GM19455 (cell line): ENCODE data around the gene NFATC2.

Source experiments
- ATAC-seq: cut with Tn5 transposase; IDR thresholded peaks from one replicate; pipeline ENCODE4 v1.9.1; 2021; ENCODE audit not compliant: unreplicated experiment

Gene NFATC2

DNA sequence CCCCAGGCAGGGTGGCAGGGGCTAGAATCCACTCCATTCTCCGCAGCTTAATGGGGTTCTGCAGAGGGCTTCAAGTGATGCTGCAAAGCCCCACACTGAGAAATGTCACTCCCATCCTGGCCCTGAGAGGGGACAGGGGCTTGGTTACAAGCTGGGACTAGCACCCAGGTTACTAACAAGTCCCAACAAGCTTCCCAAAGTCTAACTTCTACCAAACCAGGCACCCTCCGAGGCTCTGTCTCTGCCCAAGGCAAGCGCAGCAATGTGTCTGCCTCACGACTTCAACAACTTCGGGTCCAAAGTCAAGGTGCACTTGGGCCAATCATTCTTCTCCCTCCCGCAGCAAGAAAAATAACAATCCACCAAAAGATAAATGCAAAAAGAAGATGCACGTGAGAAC lies 45.6 kb downstream of the NFATC2 start:
- ATAC-seq: no peak

DNA sequence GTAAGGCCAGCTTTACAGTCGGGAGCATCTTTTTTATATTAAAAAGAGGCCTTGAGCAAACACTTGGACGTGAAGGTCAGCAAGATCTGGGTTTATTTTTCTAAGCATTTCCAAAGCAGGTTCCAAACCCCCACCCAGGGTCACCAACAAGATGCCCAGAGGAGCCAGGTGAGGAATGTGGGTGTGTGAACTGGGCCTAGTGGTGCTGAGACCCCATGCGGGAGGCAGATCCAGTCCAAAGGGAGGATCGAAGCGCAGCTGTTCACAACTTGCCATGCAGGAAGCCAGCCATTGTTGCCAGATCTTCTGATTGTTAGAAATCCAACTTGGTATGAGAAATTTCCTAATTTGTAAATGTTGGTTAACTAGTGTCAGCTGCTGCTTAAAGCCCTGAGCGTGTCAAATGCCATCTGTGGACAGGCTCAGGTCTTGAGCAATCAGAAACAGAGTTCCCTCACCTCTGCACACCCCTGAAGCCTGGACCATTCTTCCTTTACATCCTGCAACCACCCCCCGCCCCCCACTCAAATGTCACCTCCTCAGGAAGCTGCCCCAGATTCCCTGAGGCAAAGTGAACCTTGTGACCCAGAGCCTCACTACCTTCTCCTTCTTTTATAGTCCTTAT lies 46.5 kb downstream of the NFATC2 start:
- ATAC-seq: no peak

DNA sequence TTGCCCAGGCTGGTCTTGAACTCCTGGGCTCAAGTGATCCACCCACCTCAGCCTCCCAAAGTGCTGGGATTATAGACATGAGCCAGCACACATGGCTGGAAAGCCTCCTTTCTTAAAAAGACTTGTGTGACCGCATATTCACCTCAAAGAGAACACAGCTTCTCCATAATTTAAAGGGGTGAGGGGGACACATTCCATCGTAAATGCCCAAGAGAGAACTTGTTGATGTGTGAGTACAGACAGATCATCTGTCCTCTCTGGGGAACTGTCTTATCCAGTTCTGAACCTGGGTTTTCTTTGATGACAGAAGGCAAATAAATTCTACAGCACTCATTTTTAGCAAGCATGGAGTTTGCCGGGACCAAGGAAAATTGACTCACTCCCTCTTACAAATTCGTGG lies 47.2 kb downstream of the NFATC2 start:
- ATAC-seq: no peak

DNA sequence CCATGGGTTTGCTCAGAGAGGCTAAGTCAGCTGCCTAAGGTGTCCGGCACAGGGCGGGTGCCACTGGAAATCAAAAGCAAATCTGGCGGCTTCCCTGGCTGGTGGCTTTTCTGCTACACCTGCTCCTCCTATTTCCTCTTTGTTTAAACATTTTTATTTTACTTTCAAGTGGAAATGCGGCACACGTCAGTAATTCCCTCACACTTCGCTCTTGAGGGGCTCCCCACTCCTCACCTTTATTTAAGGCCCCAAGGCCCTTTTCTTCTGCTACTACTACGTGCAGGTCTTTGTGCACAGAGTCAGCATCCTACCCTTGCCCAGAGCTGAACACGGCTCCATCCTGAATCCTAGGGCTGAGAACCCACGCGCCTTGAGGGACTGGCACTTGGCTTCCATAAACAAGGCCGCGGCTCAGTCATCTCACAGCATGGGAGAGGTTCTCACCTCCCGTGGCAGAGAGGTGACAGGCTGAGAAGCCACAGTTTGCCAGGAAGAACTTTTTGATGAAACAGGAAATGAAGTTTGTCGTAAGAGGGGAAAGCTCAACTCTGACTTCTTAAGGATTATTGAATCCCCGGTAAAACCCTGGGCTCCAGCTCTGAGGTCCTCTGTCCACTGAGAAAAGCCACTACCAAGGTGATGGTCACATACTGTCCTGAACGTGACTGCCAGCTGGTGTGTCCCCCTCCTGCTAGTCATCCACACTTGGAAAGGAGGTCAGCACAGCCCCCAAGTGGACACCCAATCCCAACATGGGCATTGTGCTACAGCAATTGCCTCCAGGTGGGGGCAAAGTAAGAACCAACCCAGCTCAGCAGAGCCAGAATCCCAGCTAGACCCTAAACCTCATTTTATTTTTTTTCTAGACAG lies 48.0 kb downstream of the NFATC2 start:
- ATAC-seq: no peak

DNA sequence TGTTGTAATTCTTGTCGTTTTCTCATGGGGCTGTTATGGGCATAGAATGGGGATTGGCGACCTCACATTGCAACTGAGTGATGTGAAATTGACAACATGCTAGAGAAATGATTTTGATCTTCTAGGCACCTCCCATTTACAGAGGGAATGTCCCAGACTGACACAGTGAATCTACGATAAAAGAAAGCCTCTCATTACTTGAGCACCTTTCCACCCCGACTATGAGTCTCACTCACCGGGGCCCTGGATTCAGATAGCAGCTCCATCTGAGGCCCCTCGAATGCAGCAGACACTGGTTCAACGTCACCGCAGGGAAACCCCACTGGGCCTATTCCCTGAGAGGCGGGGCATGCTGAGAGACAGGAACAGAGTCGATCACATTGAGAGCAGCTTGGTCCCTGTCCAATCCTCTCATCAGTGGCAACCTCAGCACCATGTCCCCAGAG lies 49.1 kb downstream of the NFATC2 start:
- no peak for ATAC-seq

DNA sequence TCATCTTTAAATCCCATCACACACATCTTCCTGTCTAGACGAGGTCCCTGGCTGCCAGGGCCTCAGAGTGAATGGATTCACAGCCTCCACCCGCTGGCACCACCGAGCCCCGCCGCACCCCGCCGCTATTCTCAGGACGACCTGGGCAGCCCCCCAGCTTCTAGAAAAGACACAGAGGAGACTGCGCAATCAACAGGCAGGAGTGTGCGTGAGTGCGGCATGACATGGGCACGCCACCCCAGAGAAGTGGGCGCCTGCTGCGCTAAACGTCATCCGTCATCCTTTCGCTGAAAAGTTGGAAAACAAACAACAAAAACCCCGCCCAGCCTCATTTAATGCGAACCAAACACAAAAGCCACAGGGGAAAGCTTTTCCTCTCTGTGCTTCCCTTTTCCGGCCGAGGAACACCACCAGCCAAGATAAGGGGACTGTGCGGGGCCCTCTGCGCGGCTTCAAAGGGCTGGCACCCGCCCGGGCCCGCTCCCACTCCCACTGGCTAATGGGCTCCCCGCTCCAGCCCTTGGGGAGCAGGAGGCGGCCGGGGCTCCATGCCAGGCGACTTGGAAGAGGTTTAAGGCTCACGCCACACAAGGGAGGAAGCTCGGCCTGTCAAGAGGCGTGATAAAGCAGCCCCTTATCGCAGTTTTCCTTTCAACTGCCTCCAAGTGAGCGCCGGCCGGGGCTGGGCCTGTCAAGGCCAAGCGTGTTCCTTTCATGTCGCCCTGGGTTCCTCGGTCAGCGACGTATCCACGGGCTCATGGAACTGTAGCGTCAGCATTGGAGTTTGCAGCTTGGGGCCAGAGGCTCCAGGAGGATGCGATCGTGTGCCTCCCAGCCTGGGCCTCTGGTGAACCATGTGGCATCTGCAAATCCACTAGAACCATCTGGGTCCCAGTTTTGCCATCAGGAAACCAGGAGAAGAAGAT lies 50.1 kb downstream of the NFATC2 start:
- ATAC-seq: no peak

DNA sequence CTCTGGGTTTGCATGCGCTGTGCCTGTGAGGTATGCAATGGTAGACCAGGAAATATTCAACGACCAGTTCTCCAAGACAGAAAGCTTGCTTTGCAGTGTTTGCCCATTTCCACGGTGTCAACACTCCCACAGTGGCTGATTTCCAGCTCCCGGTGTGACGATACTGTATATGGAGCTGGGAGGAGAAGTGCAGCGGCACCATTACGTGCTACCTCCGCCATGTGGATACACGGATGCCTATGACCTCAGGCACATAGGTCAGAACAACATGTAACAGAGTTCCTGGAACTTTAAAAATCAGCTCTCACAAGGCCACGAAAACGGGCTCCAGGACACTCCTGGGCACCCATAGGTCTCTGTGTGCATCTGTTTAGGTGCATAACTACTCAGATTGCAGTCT lies 51.1 kb downstream of the NFATC2 start:
- ATAC-seq: no peak

DNA sequence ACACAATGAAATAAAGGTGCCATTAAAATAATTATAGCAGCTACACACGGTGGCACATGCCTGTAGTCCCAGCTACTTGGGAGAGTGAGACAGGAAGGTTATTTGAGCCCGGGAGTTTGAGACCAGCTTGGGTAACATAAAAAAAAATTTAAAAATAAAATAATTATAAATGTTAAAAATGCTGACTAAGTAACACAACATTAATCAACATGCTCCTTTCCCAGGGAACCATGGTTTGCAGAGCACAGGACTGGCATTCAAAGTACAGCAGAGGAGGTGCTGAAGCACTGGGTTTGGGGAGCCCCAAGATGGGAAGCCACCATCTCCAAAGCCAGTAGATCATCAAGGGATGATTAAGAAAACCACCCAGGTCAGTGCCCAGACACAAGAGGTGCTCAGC lies 51.9 kb downstream of the NFATC2 start:
- no peak for ATAC-seq

DNA sequence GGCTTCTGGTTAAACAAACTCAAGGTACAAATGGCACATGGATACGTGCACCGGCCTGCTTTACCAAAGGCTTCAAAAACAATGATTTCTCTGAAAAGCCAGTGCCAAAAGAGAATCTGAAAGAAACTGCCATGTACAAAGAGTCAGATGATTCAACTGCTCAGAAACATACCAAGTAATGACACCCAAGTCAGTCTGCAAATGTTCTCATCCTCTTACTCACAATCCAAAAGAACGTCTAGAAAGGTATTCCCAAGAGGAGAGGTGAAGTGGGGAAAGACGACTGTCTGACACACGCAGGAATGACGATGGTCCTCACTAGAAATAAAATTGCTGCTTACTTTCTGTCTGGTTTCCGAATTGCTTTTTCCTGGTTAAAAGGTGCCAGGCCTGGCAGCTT lies 52.9 kb downstream of the NFATC2 start:
- no peak for ATAC-seq

DNA sequence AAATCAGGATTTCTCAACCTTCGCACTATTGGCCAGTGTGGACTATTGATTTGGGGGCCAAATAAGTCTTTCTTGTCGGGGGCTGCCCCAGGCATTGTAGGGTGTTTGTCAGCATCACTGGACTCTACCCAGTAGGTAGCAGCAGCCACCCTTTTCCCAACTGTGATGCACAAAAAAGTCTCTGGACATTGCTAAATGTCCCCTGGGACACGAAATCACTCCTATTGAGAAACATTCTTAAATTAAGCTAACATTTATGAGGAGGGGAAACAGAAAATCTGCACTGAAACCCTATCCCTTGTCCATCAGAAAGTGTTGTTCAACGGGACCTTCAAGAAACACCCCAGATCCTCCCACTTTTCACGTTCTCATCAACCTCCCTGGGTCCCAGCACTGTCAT lies 54.2 kb downstream of the NFATC2 start:
- no peak for ATAC-seq

DNA sequence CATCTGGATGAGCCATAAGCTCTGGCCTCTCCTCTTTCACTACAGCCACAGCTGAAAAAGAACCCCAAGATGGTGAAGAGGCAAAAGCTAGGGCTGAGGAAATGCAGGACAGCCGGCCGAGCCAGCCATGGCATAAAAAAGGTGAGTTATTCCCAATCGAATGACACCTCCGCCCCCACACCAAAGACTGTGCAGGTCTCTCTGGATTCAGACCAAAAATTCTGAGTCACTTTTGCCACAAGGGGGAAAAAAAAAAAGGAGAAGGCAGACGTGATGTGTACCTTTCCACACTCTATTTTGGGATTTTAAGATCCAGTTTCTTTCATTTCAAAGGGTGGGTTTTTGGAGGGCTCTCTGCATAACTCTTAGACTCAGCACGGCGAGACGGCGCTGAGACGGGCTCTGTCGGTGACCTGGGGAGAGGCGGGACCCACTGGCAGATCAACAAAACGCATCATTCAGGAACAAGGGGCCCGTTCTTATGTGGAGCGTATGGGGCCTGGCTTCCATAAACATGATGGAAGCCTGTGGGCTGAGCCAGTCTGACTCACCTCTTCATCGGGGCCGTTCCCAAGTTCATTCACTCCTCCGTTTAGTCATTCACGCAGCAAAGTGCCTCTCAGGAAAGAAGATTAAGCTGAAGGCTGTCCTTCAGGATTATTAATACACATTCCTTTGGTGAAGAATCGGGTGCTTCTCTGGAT lies 54.8 kb downstream of the NFATC2 start:
- no peak for ATAC-seq

DNA sequence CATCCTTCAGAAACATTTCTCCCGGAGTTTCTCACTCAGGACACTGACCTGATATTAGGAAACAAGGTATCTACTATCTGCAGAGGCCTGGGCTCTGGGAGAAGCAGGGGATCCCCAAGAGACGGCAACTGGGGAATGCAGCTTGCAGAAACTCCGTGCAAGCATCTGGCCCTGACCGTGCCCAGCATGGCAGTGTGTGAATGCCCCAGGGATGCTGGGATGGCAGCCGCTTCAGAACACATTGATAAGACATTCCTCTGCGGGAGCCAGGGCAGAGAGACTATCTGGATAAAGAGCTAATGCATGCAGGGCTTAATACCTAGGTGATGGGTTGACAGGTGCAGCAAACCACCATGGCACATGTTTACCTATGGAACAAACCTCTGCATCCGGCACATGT lies 55.4 kb downstream of the NFATC2 start:
- no peak for ATAC-seq

DNA sequence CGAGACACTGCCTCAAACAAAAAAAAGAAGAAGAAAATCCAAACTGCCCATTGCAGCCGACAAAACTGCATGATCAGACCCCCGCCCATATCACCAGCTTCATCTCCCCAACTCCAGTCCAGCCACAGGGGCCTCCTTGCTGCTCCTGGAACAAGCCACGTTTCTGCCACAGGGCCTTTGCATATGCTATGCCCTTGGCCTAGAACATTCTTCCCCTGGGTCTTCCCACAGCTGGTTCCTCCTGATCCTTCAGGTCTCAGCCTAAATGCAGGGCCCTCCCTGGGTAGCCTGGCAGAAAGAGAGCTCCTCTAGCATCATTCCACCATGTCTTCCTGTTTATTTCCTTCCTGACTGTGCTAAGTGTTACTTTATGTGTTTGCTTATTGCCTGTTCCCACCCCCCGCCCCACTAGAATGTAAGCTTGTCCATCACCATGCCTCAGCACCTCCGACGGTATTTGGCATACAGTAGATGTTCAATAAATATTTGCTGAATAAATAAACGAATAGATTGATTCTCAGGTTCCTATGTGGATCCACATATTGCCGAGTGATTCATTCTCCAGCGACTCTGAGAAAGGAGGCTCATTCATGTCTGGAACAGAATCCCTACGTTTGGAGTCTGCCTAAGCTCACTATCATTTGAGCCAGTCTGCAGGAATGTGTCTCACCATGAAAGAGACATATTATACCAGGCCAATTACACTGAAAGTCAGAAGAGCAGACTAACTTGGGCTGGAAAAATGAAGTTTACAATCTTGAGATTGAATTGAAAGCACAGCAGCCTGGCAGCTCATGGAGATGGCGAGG lies 56.1 kb downstream of the NFATC2 start:
- no peak for ATAC-seq

DNA sequence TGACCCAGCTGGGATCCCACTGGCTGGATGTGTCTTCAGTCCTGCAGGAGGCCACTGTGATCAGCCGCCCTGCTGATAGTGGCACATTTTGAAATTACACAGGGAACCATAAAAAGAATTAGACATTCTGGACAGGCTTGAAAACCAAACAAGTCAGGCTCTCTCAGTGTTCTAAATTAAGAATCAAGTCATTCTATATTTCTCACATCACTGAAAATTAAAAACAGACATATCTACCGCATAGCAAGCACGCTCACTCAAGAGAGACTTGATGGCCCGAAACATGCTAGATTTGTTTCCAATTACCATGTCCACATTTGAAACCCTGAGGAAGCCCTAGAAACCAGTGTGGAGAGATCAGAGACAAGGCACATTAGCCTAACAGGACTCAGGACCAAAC lies 57.7 kb downstream of the NFATC2 start:
- ATAC-seq: no peak

DNA sequence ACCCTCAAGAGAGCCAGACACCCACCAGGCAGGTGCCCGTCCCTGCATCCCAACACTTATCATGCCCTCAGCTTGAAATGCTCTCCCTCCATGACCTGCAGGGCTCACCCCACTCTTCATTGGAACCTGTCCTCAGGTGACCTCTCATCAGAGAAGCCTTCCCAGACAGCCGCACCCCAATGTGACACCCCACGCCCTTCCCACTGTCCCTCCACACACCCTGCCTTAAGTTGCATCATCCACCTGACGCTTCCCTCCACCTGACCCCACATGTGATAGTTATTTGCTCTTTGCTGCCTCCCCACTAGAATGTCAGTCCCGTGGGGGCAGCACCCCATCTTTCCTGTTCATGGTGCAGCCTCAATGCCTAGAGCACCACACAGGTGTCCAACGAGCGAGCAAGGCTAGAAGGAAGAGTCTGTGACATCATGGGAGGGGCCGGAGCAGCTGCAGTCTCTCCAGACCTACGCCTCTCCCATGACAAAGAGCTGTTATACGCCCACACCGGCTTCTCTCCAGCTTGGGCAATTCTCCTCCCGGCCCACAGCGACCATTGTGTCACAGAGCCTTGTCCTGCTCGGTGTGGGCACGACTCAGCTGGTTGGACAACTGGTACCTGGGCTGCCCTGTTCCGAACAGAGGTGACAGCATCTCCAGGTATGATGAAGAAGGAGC lies 58.2 kb downstream of the NFATC2 start:
- no peak for ATAC-seq

DNA sequence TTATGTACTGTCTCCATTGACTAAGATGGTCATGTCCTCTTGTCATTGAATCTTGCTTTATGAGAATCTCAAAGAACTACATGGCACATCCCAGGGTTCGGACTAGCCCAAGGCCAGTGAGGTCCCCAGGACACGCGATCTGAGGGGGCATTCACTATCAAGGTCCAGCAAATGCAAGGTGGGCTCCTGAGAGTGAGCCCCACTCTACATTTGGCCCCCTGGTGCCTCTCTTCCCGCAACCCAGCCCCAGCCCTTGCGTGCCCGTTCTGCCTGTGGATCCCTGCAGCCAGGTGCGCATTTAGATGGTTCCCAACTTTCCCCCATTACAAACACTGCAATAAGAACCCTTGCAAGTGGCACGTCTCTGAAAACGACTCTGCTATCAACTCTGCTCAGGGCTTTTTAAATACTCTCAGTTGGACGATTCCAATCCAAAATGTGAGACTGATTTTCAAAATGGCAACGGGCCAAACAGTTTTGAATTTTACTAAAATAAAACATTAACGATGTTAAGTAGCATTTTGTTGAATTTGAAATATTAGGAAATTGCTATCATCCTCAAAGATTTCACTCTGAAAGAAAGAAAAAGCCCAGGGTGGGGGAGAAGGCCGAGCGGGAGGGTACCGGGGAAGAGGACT lies 59.6 kb downstream of the NFATC2 start:
- no peak for ATAC-seq

DNA sequence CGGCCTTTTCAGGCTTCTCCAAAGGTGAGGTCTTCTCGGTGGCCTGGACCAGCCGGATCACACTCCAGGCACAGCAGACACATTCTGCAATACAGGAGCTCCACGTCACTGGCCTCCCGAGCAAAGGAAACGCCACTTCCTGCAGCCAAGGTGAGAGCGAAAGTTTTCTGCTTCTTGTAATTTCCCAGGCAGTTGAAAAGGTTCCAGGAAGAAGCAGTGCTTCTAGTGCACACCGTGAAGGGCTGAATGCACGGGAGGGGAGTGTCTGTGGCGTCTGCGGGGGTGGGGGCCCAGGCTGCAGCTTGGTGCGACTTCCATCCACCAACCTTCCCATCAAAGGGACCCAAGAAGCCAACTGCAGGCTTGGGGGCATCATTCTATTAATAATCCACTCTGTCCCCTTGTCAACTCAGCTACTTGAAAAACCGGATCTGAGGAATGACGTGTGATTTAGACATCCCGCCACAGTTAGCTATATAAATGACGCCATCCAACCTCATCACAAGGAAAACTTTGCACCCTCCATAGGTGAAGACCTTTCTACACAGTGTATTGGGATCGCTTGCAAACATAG lies 61.1 kb downstream of the NFATC2 start:
- no peak for ATAC-seq

DNA sequence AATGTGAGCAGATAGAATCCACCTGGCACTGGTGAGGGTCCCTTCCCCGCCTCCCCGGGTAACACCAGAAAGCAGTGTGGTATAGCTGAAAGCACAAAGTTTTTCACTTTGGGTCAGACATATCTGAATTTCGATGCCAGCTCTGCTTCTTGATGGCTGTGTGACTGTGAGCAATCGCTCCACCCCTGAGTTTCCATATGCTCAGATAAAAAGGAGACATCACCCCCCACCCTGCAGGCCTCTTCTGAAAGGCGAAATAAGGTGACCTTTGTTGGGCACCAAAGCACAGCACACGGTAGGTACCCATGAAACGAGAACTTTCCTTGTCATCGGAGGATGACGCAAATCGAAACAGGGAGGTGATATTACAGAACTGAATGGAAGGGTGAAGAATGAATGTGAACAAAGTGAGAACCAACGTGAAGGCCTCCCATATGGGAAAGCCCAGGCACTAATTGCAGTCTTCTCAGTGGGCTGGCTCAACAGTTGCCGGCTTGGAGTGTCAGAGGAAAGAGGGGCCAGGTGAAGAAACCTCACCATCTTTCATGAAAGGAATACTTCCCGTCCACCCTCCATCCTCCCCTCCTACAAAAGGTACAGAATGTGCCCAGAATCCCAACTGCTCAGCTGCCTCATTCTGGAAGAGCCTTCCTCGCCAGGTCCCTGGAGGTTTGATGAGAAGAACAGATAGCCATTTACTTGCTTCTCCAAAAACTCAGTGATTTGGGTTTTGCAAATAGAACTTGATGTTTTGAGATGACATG lies 61.8 kb downstream of the NFATC2 start:
- ATAC-seq: peak; percentile 59
